NCI-H1417 treated with DMSO at 0.1 percent for 48 hours (cell line): ENCODE measurements around the gene CCM2.

Experiments
- DNase-seq: peaks from one replicate; lab custom pipeline; 2025; lab: John Stamatoyannopoulos, UW

CCM2 gene

GRCh38 chr7:44969049-44969700 is 30.8 kb upstream of the CCM2 start:
- no peak for DNase-seq

DNA sequence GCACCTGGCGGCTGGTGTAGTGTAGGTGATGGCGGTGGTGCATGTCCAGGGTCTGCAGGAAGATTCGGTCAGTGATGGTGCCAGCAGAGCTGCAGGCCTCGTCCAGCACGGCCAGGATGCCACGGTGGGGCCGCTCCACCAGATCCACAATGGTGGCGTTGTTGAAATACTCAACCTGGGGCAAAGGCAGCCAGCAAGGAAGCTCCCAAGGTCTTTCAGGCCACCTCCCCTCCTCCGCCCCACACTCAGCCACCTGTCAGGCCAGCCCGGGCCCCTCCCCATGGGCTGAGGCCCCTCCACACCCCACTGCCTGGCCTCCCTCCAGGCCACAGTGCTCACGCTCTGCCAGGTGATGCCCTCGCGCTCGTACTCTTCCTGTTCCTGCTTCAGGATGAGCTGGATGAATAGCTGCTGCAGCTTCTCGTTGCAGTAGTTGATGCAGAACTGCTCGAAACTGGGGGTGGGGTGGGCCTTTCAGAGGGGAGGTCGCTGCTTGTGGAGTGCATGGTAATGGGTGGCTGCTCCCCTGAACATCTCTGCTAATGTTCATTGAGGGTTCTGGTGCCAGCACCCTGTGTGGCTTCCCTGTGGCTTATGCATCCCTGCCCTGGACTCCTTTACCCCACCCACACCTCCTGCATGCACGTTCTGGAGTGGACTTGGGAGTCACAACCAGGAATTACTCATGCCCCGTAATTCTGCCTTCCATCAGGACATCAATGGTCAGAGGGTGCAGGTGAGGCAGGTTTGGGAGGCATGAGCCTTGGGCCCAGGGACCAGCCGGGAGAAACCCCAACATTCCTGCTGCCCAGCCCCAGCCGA is 30.1 kb upstream of the CCM2 start:
- no peak for DNase-seq

GRCh38 chr7:44970523-44971051 is 29.4 kb upstream of the CCM2 start:
- DNase-seq: no peak

DNA sequence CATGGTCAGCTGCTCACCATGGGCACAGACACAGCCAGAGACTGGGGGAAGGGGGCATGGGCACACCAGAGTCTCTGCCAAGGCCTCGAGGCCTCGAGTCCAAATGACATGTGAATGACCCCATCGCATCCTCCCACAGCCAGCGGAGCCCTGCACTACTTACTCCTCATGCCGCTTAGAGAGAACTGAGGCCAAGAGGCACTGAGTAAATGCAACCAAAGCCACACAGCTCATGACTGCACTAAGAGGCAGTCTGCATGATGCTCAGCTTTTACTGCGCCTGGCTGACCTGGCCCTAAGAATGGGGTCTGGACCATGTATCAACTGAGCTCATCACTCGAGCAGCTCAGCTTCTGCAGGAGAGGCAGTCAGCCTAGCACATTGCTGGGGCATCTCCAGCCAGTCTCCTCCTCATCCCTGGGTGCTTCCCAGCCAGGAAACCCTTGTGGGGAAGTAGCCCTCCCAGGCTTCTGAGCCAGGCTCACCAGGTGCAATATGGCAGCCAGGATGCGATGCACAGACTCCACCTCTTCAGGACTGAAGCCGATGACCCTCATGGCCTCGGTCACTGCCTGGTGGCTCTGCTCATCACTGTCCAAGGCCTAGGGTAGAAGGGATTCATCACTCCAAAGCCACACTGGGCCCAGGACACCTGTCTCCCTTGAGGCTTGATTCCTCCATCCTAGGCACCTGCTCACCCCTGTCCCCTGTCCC is 28.7 kb upstream of the CCM2 start:
- no peak for DNase-seq

DNA sequence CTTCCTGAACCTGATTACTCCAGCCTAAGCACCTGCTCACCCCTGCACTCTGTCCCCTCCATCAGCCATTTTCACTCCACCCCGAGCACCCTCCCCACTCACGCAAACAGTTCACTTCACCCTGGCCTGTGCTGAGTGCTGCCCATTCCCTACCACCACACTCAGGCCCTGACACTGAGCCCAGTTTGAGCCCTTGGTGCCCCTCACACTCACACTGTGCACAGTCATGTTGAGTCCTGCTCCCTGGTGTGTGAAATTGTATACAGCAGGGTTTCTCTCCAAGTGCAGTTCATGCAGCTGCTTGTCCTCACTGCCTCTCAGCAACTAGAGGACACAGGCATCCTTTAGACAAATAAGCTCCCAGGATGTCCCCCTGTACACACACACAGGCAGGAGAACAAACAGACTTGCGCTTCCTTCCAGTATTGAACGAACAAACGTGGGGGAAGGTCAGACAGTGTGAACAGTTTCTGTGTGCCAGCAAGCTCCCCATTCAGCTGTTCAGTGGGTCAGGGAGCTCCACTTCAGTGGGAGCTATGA is 28.0 kb upstream of the CCM2 start:
- no peak for DNase-seq

DNA sequence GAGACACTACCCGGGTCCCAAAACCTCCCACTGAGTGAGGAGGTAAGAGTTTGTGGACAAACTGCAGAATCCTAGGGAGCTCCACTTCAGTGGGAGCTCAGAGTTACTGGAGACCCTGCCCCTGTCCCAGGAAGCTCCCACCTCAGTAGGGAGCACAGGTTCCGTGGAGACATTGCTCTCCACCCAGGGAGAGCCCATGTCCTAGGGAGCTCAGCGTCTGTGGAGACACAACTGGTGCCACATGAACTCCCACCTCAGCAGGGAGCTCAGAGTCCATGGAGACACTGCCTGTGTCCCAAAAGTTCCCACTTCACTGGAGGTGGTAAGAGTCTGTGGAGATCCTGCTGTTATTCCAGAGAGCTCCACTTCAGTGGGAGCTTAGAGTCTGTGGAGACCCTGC is 27.4 kb upstream of the CCM2 start:
- no peak for DNase-seq

GRCh38 chr7:44973610-44974401 is 26.2 kb upstream of the CCM2 start:
- no peak for DNase-seq

DNA sequence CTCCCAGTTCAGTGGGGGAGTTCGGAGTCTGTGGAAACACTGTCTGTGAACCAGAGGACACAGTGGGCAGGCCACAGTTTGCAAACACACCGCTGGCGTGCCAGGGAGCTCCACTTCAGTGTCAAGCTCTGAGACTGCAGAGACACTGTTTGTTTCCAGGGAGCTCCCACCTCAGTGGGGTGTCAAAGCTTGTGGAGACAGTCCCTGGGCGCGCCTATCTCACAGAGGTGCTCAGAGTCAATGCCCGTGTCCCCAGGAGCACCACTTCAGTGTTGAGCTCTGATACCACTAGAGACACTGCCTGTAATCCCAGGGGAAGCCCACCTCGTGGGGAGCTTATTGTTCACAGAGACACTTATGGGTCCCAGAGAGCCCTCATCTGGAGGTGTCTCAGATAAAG is 25.5 kb upstream of the CCM2 start:
- no peak for DNase-seq

- DNase-seq: no peak
Measured at GRCh38 chr7:44975331-44976039, 24.5 kb upstream of the CCM2 start.

- DNase-seq: no peak
Measured at GRCh38 chr7:44976040-44976745, 23.8 kb upstream of the CCM2 start.

DNA sequence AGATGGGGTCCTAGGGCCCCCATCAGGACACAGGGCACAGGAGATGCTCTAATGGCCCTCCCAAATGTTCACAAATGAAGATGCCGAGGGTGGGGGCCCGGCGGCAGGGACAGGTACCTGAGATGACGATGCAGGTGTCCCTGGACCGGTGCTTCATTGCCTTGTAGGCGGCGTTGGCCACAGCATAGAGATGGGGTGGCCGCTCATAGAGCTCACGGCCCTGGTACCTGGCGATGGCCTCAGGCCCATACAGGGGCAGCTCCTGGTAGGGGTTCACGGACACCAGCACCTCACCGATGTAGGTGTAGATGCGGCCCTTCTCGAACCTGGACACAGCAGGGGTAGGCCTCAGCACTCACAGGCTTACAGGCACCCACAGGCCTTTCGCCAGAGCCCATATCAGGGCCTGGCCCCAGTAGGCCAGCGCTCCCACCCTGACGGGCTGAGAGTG is 23.2 kb upstream of the CCM2 start:
- no peak for DNase-seq

DNA sequence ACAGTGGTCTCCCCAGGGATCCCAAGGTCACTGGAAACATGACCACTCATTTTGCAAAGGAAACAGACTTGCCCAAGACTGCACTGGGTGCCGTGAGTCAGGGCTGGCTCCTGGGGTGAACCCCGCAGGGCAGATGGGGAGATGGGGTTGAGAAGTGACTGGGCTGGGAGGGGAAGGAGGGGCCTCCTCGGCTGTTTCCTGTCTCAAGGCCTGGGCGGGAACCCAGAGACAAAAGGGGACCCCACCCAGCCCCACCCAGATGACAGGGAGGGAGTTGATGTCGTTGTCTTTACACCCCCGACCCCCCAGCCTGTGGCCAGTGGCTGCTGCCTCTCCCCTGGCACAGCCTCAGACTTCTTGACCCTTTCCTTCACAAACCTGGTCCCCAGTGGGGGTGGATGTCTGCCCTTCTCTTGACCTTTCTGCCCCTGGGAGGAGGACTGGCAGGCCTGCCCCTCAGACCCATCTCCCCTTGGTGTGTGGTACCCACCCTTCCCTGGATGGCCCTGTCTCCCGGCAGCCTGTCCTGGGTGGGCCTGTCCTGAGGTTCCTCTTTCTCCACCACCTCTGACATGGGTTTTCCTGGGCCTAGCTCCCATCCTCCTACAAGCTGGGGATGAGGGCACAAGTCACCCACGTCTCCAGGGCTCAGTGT is 22.6 kb upstream of the CCM2 start:
- no peak for DNase-seq

GRCh38 chr7:44977959-44978335 is 22.1 kb upstream of the CCM2 start:
- no peak for DNase-seq

DNA sequence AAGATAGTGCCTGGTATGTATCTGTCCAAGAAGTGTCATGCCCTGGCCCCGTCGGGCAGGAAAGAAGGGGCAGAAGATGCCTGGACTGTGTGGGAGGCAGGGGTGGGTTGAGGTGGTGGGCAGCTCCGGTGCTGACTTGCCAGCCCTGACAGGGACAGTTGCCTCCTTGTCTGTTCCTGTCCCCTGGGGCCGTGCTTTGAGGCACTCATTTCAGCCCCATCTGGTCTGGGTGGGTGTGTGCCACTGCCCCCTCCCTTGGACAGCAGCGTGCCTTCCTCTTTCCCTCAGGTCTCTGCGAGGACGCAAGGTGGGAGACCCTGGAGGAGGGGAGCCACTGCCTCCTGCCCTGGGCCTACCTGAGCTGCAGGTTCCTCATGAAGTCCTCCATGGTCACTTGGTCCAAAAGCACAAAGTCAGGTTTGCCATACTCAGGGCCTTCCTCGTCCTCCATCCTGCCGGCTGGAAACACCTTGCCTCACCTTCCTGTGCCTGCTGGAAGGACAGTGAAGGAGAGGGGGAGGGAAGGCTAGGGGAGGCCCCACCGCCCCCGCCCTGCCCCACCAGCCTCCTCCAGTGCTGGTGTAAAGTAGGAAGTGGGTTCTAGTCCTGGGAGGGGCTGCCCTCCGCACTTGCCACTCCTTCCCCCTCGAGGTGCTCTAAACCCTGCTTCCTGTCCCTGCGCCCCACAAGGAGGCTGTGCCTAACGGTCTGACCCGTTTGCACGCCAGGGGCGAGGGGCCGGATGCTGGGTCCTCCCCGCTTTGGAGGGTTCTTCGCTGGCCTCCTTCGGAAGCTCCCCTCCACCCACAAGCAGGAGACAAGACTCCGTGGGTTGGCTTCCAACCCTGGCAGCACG is 21.3 kb upstream of the CCM2 start, which contains the start of gene MYO1G:
Gene MYO1G, minus strand, starts transcription at position 505 of the 856 bp plus-strand sequence. Its CDS starts 54 bp downstream, at position 451.
- DNase-seq: no peak

GRCh38 chr7:44979481-44980392 is 20.3 kb upstream of the CCM2 start:
- DNase-seq: no peak

DNA sequence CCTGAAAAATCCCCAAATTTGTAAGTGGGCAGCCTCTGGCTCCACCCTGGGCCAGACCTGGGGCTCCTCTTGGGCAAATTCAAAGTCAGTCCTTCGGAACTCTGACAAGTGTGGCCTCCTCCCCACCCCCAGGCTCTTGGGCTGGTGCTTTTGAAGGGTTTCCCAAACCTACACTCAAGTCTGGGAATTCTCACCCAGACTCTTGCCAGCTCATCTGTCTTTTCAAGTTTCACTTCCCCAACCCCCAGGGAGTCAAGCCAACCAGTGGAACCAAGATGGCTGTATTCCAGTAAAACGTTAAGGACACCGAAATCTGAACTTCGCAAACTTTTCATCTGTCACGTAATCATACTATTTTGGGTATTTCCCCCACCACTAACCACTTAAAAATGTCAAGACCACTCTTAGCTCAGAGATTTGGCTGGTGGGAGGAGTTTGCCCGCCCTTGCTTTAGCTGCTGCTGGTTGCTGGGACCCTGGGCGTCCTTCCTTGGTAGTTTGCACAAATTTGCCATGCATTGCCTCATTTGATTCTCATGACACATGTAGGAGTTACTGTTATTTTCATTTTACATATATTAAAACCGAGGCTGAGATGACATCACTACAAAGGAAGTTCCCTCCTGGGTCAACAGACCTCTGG is 19.5 kb upstream of the CCM2 start:
- no peak for DNase-seq
